NCI-H1694 (cell line): ENCODE measurements around the gene VAV2.
A peak's percentile ranks its signal among the peaks of the same experiment; 100 is the strongest.

Experiments
- DNase-seq: peaks from one replicate; lab custom pipeline; 2025; lab: John Stamatoyannopoulos, UW

Gene VAV2

DNA sequence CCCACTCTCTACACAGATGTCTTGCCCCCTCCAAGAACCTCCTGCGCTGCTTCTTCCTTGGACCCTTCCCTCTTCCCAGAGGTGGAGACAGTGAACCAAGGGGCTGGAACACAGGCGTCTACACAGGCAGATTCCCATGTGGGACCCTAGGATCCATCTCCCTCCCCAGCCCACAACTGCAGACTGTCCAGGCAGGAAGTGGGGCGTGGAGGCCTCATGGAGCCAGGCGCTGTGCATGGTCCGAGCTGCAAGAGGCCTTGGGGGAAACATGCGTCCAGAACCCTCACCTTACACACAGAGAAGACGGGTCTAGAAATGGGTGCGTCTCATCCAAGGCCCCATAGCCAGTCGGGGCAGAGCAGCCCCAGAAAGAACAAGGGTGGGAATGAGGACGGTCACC is 117.5 kb downstream of the VAV2 start:
- DNase-seq = no peak

- no peak for DNase-seq
Observed at GRCh38 chr9:133874060-133874657, 118.0 kb downstream of the VAV2 start.

DNA sequence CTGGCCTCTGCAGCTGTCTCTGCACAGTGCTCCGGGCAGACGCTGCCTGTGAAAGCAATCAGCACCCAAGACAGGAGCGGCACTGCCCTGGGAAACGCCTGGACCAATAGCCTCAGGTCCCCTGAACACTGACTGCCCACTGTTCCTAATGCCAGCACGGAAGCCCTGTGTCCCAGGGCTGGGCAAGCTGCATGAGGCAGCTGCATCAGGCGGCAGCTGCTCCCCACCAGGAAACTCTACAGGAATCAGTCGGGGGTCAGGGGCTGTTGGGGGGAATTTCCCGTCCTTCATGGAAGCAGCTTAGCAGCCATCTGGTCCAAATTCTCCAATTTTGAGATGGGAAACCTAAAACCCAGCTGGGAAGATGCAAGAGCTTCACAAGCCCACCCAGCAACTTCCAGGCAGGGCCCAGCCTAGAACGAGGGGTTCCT is 118.6 kb downstream of the VAV2 start:
- no peak for DNase-seq

GRCh38 chr9:133873009-133873408 is 119.1 kb downstream of the VAV2 start:
- DNase-seq = no peak

- DNase-seq = no peak
Observed at GRCh38 chr9:133870598-133871595, 121.2 kb downstream of the VAV2 start.

GRCh38 chr9:133869674-133870405 is 122.3 kb downstream of the VAV2 start:
- DNase-seq = no peak

- no peak for DNase-seq
Observed at GRCh38 chr9:133868203-133868602, 123.9 kb downstream of the VAV2 start.

GRCh38 chr9:133866946-133867345 is 125.2 kb downstream of the VAV2 start:
- no peak for DNase-seq

- DNase-seq = no peak
Observed at GRCh38 chr9:133864011-133864410, 128.1 kb downstream of the VAV2 start.

DNA sequence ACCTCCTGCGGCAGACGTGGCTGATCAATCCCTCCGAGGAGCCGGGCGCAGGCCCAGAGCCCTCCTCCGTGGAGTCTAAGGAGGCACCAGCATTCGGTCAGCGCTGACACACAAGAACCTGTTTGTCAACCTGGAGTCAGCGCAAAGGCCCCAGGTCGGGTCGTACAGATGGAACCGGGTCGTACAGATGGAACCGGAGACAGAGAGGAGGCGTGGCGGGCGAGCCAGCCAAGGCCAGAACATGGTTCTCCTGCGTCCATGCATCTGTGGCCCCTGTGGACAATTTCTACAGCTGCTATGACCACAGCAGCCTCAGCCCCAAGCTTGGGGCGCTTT is 128.9 kb downstream of the VAV2 start:
- no peak for DNase-seq

DNA sequence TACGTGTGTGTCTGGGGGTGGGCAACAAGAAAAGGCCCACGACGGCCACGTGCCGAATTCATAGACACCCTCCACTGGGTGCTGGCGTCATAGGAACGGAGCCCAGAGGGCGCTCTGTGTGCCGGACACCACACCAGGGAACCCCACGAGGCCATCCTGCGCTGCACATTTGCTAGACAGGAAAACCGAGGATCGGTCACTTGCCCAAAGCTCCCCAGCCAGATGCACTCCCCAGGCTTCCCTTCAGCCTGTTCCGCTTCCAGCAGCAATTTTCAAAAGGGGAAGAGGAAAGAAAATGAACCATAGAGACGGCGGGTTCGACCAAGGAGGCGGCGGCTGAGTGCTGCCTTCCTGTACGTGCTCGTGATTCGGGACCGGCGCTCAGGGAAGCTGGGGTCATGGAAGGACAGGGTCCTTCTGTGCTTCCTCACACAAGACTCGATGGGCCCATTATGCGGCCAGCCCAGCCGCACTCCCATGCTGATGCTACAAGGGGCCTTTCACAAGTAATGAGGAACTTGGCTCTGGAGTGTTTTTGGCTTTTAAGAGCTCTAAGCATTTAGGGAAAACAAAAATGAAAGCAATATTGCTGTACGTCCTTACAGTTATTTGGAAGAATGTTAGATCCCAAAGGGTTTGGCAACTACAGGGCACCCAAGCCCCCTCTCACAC is 129.4 kb downstream of the VAV2 start:
- DNase-seq = no peak

- no peak for DNase-seq
Observed at GRCh38 chr9:133861692-133862091, 130.4 kb downstream of the VAV2 start.

- no peak for DNase-seq
Observed at GRCh38 chr9:133861086-133861485, 131.0 kb downstream of the VAV2 start.

DNA sequence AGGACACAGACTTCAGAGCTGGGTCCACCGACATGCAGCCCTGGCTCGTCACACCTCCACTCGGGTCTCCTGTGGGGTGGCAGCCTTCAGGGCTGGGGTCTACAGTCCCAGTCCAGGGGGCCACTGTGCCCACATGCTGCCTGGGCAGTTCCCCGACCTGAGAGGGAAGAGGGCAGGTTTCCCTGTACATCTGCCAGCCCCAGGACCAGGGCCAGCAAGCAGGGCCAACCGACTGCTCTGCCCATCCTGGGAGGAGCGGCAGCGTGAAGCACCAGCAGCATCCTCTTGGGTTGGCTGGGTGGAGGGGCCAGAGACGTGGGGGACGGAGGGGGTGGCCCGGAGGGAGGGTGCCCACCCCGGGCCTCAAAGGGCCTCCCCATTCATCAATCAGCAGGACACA is 133.4 kb downstream of the VAV2 start:
- no peak for DNase-seq

- DNase-seq = no peak
Observed at GRCh38 chr9:133857639-133858038, 134.5 kb downstream of the VAV2 start.

DNA sequence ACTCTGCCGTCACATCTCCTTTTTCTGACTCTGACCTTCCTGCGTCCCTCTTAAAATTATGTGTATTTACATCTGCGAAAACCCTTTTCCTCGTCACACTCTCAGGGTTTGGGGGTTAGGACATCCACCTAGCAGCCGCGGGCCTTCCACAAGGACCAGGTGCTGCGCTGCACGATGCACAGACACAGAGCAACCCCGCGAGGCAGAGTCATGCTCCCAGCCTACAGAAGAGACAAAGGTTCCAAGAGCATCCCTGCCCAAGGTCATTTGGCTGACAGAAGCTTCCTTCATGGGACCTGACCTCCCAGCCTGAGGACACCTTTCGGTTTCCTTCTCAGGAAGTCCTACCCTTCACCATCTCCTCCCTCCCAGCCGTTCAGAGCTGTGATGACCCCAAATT is 135.3 kb downstream of the VAV2 start:
- no peak for DNase-seq

DNA sequence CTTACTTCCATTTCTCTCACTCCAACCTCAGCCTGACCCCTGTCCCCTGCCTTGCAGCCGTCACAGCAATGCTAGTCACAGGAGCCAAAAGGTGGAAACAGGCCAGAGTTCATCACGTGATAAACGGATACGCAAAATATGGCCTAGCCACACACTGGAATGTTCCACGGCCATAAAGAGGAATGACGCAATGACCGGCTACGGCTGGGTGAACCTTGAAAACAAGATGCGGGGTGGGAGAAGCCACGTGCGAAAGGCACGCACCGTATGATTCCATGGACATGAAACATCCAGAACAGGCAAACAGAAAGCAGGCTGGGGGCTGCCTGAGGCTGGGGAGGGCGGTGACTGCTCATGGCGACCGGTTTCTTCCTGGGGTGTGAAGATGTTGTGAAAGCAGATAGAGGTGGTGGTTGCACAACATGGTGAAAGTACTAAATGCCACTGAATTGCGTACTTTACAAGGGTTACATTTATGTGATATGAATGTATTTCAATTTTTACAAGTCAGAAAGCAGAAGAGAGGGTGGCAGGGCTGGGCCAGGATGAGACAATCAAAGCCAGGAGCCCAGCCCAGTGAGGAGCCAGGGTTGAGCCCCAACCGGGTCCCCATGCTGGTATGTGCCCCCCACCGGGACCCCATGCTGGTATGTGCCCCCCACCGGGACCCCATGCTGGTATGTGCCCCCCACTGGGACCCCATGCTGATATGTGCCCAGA is 136.2 kb downstream of the VAV2 start:
- DNase-seq = no peak

GRCh38 chr9:133855371-133855770 is 136.8 kb downstream of the VAV2 start:
- no peak for DNase-seq

DNA sequence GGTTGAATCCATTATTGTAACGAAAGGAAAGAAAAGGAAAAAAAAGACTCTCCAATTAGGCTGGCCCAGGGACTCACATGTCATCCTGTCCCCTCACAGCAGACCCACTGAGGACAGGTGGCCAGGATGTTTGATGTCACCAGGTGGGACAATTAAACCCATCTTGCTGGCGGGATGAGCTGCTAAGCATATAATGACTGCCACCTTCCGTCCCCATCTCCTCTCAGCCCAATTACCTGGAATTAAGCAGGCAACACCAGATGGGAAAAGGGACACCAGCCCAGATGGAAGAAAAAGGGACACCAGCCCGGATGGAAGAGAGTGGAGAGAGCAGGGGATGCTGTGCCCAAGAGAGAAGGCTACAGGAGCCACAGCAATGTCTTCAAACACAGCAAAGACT is 137.4 kb downstream of the VAV2 start:
- peak; percentile 43 for DNase-seq

- DNase-seq = no peak
Observed at GRCh38 chr9:133854048-133854447, 138.1 kb downstream of the VAV2 start.

DNA sequence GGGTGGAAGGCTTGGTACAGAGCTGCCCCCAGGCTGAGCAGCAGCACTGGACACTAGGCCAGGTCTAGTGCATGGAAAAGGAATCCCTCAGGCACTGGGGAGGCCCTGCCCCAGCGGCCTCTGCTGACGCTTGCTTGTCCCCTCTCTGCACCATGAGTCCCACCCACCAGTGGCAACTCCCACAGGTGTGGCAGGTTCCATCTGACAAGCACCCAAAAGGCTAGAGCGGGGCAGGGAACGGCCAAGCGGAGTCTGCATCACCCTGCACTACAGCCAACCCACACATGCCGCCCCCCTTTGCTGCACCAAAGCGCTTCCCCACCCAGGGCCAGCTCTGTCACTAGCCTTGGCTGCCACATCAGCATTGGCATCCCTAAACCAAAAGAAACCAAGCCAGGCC is 138.8 kb downstream of the VAV2 start:
- no peak for DNase-seq

DNA sequence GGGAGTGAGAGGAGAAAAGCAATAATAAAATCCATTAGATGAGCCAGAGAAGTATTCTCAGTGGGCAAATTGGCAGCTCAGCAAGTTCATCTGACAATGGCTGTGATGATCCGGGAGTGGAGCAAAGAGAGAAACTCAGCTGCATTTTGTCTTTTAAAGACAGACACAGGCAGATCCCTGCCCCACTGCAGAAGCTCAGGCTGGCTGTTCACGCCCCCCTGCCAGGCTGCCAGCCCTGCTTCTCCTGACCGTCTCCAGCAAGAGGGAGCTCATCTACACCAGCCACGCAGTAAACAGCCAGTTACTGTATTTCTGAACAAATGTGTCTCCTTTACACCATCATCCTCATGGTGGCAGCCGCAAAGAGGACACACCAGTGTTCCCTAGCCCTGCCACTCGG is 139.7 kb downstream of the VAV2 start:
- no peak for DNase-seq
